Endothelial cell of umbilical vein (primary cell): ENCODE measurements around the gene SARNP. TPM values are rescaled to one million over a fixed set of nuclear protein-coding genes. Genes with fewer than 3 reads are reported as not detected.

Experiments
- BruUV-seq: library from RNA; stranded (reverse); fragments of 400-500 nt; replicated peaks from 2 replicates; lab custom pipeline; 2021; lab: Mats Ljungman, UMichigan
- CTCF ChIA-PET: fragments of 300-600, 350-600 bp; sonication (Branson Sonifier 250); formaldehyde crosslinking; loops from one replicate; lab custom pipeline; 2021; ENCODE audit warnings: antibody characterized with exemption, inconsistent platforms; lab: Charles Lee
- POLR2A ChIA-PET: fragments of 300-600, 350-600 bp; sonication (Branson Sonifier 250); formaldehyde crosslinking; loops from one replicate; lab custom pipeline; 2021; ENCODE audit warnings: antibody characterized with exemption, inconsistent platforms; lab: Charles Lee
- DNase-seq: peaks from one replicate; pipeline ENCODE4 v3.0.0-alpha.2; 2011; ENCODE audit warnings: low read depth, low spot score
- FAIRE-seq: peaks from 2 replicates; lab custom pipeline; 2011; peaks lifted over from hg19 to GRCh38; lab: Jason Lieb, UNC
- H2AFZ ChIP-seq: 2 replicates; pipeline ENCODE4 v1.6.0; 2012; ENCODE audit warnings: low read depth, low read length, control low read depth, inconsistent platforms
- H3K27ac ChIP-seq: 2 replicates; pipeline ENCODE4 v1.5.1; 2011; ENCODE audit warnings: low read depth, mild to moderate bottlenecking, control low read depth, low read length, moderate library complexity; ENCODE audit not compliant: insufficient read depth
- H3K27me3 ChIP-seq, 2 experiments: 2 replicates each; pipeline versions ENCODE4 v1.6.0 to v1.6.1; 2011; ENCODE audit warnings: low read length in 2 of 2, mixed read lengths in 1 of 2; ENCODE audit not compliant: control insufficient read depth in 2 of 2, insufficient read depth in 2 of 2
- H3K36me3 ChIP-seq, 2 experiments: 2 replicates in 1 of 2; 3 replicates in 1 of 2; pipeline ENCODE4 v1.5.1; 2011; ENCODE audit warnings: low read length in 2 of 2, mild to moderate bottlenecking in 1 of 2, moderate library complexity in 1 of 2; ENCODE audit not compliant: control insufficient read depth in 2 of 2, insufficient read depth in 2 of 2; ENCODE audit errors: extremely low read depth in 1 of 2
- H3K4me1 ChIP-seq: 3 replicates; pipeline ENCODE4 v1.5.1; 2011; ENCODE audit warnings: mild to moderate bottlenecking, low read length; ENCODE audit not compliant: control insufficient read depth, insufficient read depth; ENCODE audit errors: extremely low read depth
- H3K4me2 ChIP-seq: 2 replicates; pipeline ENCODE4 v1.6.1; 2011; ENCODE audit warnings: low read length, control low read depth, mixed read lengths; ENCODE audit not compliant: insufficient read depth
- H3K4me3 ChIP-seq, 3 experiments: fragments of 200-600 bp in 1 of 3; sonication (generic), shearing (Covaris generic) in 1 of 3; replicated peaks in 1 of 3; 2 replicates each; pipeline ENCODE4 v1.5.1; 2011 to 2016; ENCODE audit warnings: control low read depth in 3 of 3, low read length in 3 of 3, mild to moderate bottlenecking in 2 of 3, inconsistent platforms in 1 of 3, low read depth in 1 of 3, moderate library complexity in 1 of 3; ENCODE audit not compliant: insufficient read depth in 1 of 3
- H3K79me2 ChIP-seq: 2 replicates; pipeline ENCODE4 v1.6.0; 2012; ENCODE audit warnings: low read length, inconsistent platforms; ENCODE audit not compliant: control insufficient read depth, insufficient read depth
- H3K9ac ChIP-seq: replicated peaks from 2 replicates; pipeline ENCODE3; 2011; ENCODE audit warnings: low read length, control low read depth; ENCODE audit not compliant: insufficient read depth; ENCODE audit errors: extremely low read depth
- H3K9me1 ChIP-seq: replicated peaks from 3 replicates; pipeline ENCODE4 v1.6.0; 2011; ENCODE audit warnings: mild to moderate bottlenecking, low read length; ENCODE audit not compliant: control insufficient read depth, insufficient read depth; ENCODE audit errors: extremely low read depth
- H3K9me3 ChIP-seq: replicated peaks from 2 replicates; pipeline ENCODE4 v1.5.1; 2012; ENCODE audit warnings: low read length, inconsistent platforms; ENCODE audit not compliant: control insufficient read depth, insufficient read depth
- H4K20me1 ChIP-seq: replicated peaks from 2 replicates; pipeline ENCODE3; 2011; ENCODE audit warnings: mild to moderate bottlenecking, low read length; ENCODE audit not compliant: control insufficient read depth, insufficient read depth; ENCODE audit errors: extremely low read depth
- CTCF ChIP-seq, 2 donors: IDR thresholded peaks; 1 replicate in 1 of 2; 2 replicates in 1 of 2; pipeline ENCODE4 v1.5.1; 2011; ENCODE audit warnings: low read length in 2 of 2, mild to moderate bottlenecking in 2 of 2, moderate library complexity in 2 of 2, control low read depth in 1 of 2, inconsistent platforms in 1 of 2, low read depth in 1 of 2; ENCODE audit not compliant: insufficient read depth in 1 of 2; ENCODE audit errors: extremely low read depth in 1 of 2
- EZH2 ChIP-seq: IDR thresholded peaks from 2 replicates; pipeline ENCODE4 v1.6.1; 2012; ENCODE audit warnings: borderline replicate concordance, low read depth, mild to moderate bottlenecking, moderate library complexity, low read length, inconsistent platforms; ENCODE audit not compliant: severe bottlenecking
- FOS ChIP-seq: IDR thresholded peaks from 2 replicates; pipeline ENCODE4 v1.6.1; 2011; ENCODE audit warnings: mild to moderate bottlenecking, low read length, moderate library complexity, borderline replicate concordance; ENCODE audit not compliant: insufficient read depth
- JUN ChIP-seq: IDR thresholded peaks from 2 replicates; pipeline ENCODE4 v1.6.1; 2011; ENCODE audit warnings: borderline replicate concordance, low read depth; ENCODE audit not compliant: insufficient read length, insufficient read depth
- MAX ChIP-seq: IDR thresholded peaks from 2 replicates; pipeline ENCODE4 v1.6.1; 2011; ENCODE audit not compliant: insufficient read depth, insufficient read length
- MYC ChIP-seq: IDR thresholded peaks from one replicate; pipeline ENCODE4 v1.6.1; 2011; ENCODE audit warnings: mild to moderate bottlenecking, low read depth, low read length
- POLR2A ChIP-seq: IDR thresholded peaks from 2 replicates; pipeline ENCODE4 v1.6.1; 2012; ENCODE audit warnings: low read depth, mild to moderate bottlenecking, control low read depth, low read length
- POLR2AphosphoS5 ChIP-seq: IDR thresholded peaks from 2 replicates; pipeline ENCODE4 v1.6.1; 2012; ENCODE audit warnings: low read depth, mild to moderate bottlenecking, control low read depth, low read length, moderate library complexity; ENCODE audit not compliant: insufficient read depth
- dilution Hi-C: fragments of 300-500 bp; cut with MboI; formaldehyde crosslinking; loops from one replicate; pipeline ENCODE4 v1.15.0; 2019; ENCODE audit warnings: low sequenced_read_pairs; ENCODE audit not compliant: extremely low pct_ligation_motif_present
- intact Hi-C: fragments of 100-400 bp; cut with micrococcal nuclease; formaldehyde crosslinking; loops from one replicate; pipeline ENCODE4 v1.10.0; 2022
- polyA plus RNA-seq, 4 experiments: library from polyadenylated mRNA; depleted of rRNA in 3 of 4; stranded (reverse) in 3 of 4; unstranded in 1 of 4; fragments of >200 nt; gene quantifications; 2 replicates each; pipeline versions ENCODE4 v1.2.1 to v1.2.3, GENCODE V29; 2011 to 2012; ENCODE audit warnings: missing spikeins in 1 of 4
- total RNA-seq: library from RNA; stranded (reverse); gene quantifications from 2 replicates; pipeline ENCODE4 v1.2.3, GENCODE V29; 2021

SARNP gene
- total and polyA plus RNA-seq, 2 donors (not counting 3 experiments of a cell fraction or from before 2014, with no cell fraction given), result 88.1 to 101 TPM

- H3K36me3 ChIP-seq, result peaks cover 4 to 18% of the 10 kb centered on the region in 2 experiments
- H3K27me3 ChIP-seq, result no peaks in the 10 kb centered on the region
- no peaks in the 10 kb centered on the region for H4K20me1 ChIP-seq
- DNase-seq (no peak), FAIRE-seq (no peak)
- dilution Hi-C loops, result no loop called here
- H3K27ac ChIP-seq, result no peak overlapping the region
- BruUV-seq, result no TSS peak
- H3K4me2 ChIP-seq, result no peak overlapping the region
- H3K4me3 ChIP-seq, result no peak overlapping the region
- H3K9ac ChIP-seq, result no peak overlapping the region
- H3K4me1 ChIP-seq, result no peaks in the 10 kb centered on the region
- CTCF ChIA-PET, result interaction anchor here (0.6 kb wide), 1 partner anchor 23 kb away, joined by 4 read pairs; no protein-coding TSS in a partner anchor
- POLR2A ChIA-PET, result no interaction called here
- H3K9me3 ChIP-seq, result no peaks in the 10 kb centered on the region
- H3K9me1 ChIP-seq, result no peaks in the 10 kb centered on the region
- TF ChIP-seq MAX (no peak), FOS (no peak)
- H3K79me2 ChIP-seq, result peaks cover 11% of the 10 kb centered on the region
- intact Hi-C loops, result no loop called here
- no peak overlapping the region for H2AFZ ChIP-seq
These were observed 50.4 kb downstream of the SARNP start for GRCh38 chr12:55767156-55767555.

- Histone ChIP-seq H3K9me1 (no peaks in the 10 kb centered on the region), H2AFZ (no peak overlapping the region), H3K4me3 (no peak overlapping the region), H4K20me1 (no peaks in the 10 kb centered on the region), H3K9me3 (no peaks in the 10 kb centered on the region), H3K9ac (no peak overlapping the region), H3K4me1 (no peaks in the 10 kb centered on the region), H3K79me2 (peaks cover 8% of the 10 kb centered on the region), H3K4me2 (no peak overlapping the region), H3K36me3 (peaks cover 4 to 13% of the 10 kb centered on the region in 2 experiments), H3K27ac (no peak overlapping the region), H3K27me3 (no peaks in the 10 kb centered on the region)
- POLR2A ChIA-PET, result interaction anchor here (0.8 kb wide), 1 partner anchor 21 kb away, joined by 3 read pairs; no protein-coding TSS in a partner anchor
- CTCF ChIA-PET, result interaction anchor here (0.8 kb wide), 1 partner anchor 27 kb away, joined by 4 read pairs; no protein-coding TSS in a partner anchor
- dilution Hi-C loops, result no loop called here
- BruUV-seq, result no TSS peak
- FAIRE-seq (no peak), DNase-seq (no peak)
- TF ChIP-seq POLR2A, result no peak
- TF ChIP-seq MAX, result no peak
- TF ChIP-seq EZH2, result no peak
- TF ChIP-seq CTCF (IDR thresholded peaks at IDR 0.05; ENCODE audit: extremely low read depth in 1 of 2, insufficient read depth in 1 of 2, low read depth in 1 of 2, low read length in 2 of 2), result no peak
- TF ChIP-seq POLR2AphosphoS5, result no peak
- TF ChIP-seq JUN, result no peak
- TF ChIP-seq MYC, result no peak
- intact Hi-C loops, result no loop called here
These were observed 51.7 kb downstream of the SARNP start for GRCh38 chr12:55765736-55766290.
